Measurements from ENCODE around the gene PDE4D. TPM values are rescaled to one million over a fixed set of nuclear protein-coding genes. Genes with fewer than 3 reads are reported as not detected.
A peak's percentile ranks its signal among the peaks of the same experiment; 100 is the strongest.
"Not testable (repeated sequence)": the region's sequence is repeated elsewhere in the genome, so short reads cannot be mapped to it uniquely, and the experiment has no call there.

The PDE4D gene
- total RNA-seq, 1 donor, result 27.7 TPM

GRCh38 chr5:59800347-59800893 lies 93.1 kb downstream of the PDE4D start:
- no peak for DNase-seq (ENCODE audit: low read depth in 2 of 3, low spot score in 2 of 3)

DNA sequence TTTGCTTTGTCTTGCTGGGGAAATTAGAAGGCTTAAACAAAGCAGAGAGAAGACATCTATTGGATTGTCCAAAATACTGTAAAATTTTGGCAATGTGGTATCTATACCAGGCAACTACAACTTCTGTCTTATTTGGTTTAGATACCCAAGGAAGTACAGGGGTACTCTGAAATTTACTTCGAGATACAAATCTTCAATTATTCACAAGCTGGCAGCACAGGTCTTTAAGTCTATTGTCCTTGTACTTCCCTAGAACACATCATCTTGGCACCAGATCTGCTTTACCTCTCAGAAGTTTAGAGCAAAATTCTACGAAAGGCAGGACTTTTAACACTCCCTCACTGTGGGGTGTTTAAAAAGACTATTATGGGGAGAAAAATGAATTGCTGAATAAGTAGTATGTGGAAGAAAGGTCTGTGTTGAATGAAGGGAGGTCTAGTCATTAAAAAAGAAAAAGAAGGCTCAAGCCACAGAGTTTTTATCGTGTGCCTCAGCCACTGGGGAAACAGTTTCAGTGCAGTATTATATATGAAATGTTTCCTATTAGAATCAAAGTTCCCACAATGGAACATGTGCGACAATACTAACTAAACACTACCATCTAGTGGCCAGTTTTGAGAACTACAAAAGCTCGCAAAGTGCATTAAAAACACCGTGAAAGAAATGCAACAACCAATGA lies 93.7 kb downstream of the PDE4D start:
- peak in 2 of 3 donors; percentile 40 to 69 for DNase-seq (ENCODE audit: low read depth in 2 of 3, low spot score in 2 of 3)

DNA sequence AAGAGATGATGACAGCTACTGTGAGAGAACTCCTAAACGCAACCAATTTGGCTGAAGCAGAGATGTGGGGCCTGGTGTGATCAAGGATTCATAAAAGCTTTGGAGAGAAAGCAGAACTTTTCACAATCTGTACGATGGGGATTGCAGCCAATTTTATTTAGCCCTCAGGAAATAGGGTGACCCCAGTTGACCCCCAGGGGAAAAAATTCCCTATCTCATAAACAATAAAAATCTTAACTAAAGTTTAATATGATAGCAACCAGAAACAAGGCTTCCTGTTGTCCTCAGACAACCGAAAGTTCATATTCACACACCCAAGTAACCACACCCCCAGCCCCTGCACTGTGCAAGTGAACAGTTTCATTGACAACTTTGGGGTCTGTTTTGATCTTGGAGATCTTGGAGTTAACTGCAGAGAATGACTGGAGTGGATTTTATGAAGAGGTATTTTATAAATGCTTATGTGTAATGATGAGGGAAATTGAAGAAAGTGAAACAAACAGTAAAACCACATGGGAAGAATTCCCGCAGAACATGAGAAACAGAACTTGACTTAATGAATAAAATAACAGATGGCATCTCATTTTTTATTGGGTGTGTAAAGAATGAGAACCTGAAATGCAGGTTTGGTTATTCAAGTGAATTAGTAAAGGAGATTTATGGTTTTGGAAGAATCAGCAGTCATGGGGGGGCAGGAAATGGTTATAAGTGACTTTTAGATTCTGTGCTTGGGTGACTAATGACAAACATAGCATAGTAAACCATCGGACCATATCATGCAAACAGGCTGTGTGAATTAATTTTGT lies 94.5 kb downstream of the PDE4D start:
- DNase-seq (ENCODE audit: low read depth in 2 of 3, low spot score in 2 of 3), result peak in 2 of 3 donors; percentile 52 to 68

GRCh38 chr5:59795141-59795540 lies 98.4 kb downstream of the PDE4D start:
- DNase-seq (ENCODE audit: low read depth in 2 of 3, low spot score in 2 of 3), result no peak

GRCh38 chr5:59792983-59793585 lies 100.4 kb downstream of the PDE4D start:
- no peak for DNase-seq (ENCODE audit: low read depth in 2 of 3, low spot score in 2 of 3)

DNA sequence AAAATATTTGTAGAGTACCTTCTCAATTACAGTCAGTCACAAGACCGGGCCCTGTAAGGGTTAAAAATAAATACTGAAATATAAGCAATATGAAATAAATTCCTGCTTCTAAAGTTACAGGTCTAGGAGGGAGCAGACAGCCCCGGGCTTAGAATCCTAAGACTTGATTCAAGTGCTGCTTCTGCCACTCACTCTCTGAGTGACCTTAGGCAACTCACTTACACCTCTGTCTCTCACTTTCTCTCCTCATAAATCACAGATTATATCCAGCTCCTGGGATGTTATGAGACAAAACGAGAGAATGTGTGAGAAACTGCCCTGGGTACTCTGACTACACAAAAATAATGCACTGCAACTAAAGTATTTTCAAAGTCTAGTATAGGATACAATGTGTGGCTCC lies 101.9 kb downstream of the PDE4D start:
- no peak for DNase-seq (ENCODE audit: low read depth in 2 of 3, low spot score in 2 of 3)

DNA sequence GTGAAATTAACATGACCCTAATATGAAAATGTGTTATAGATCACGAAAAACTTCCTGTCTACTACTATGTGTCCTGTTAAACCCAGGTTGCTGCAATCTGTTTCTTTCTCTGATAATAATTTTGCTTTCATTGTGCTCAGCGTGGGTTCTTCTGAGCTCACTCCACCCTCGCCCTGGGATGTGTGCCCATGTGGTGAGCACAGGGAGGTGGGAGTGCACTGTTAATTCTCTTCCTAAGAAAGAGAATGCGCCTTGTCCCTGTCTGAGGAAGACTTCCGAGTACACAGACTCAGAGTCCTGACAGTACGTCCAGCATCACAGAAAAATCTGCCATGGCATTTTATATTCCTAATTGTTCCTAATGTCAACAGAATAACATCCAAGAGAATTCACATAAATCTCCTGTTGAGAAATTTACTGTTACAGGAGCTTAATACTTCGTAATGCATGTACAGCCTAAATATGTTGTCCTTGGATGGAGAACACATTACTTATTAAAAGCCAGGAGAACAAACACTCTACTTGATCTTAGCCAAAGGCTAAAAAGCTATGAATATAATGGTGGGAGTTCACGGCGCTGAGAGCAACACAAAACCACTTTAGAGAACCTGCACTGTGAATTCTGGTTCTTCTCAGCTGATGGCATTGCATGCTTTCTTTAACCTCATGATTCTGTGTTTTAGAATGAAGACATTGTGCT lies 102.6 kb downstream of the PDE4D start:
- no peak for DNase-seq (ENCODE audit: low read depth in 2 of 3, low spot score in 2 of 3)

GRCh38 chr5:59790376-59790775 lies 103.2 kb downstream of the PDE4D start:
- peak in 2 of 3 donors; percentile 25 to 38 for DNase-seq (ENCODE audit: low read depth in 2 of 3, low spot score in 2 of 3)

- DNase-seq (ENCODE audit: low read depth in 2 of 3, low spot score in 2 of 3), result no peak
These were observed 103.6 kb downstream of the PDE4D start for GRCh38 chr5:59789894-59790293.

DNA sequence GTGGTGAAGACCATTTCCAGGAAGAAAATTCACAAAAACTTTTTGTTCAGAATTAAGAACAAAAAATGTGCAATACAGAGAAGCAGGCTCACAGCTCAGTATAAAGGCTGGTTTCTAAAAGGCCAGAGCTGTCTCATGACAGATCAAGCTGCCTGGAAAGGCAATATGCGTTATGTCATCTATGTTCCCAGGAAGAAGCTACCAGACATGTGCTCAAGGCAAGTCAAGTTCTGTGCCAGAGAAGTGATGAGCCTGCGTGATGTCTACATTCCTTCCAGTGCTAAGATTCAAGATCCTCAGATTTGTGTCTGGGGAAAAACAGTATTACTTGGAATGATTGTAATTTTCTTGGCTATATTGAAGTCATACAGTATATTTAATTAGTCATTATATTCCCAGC lies 104.3 kb downstream of the PDE4D start:
- DNase-seq (ENCODE audit: low read depth in 2 of 3, low spot score in 2 of 3), result no peak

DNA sequence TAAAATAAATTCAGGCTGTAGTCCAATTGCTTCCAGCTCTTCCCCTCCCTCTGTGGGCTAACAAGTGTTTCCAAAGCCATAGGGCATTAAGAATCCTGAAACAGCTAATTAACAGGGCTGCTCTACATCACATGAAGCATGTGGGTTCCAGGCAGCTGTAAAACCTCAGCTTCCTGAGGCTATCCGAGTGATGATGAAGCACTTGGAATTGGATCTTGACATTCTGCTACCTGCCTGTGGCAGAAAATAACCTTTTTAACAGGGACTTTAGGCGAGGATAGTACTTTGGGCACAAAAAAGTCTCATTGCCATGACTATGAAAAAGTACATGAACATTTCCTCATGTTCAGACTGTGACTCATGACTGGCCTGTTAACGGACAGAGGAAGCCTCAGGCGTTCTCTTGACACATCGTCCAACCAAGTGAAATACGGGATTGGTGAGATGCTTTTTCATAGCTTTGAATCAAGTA lies 107.2 kb downstream of the PDE4D start:
- DNase-seq (ENCODE audit: low read depth in 2 of 3, low spot score in 2 of 3), result peak in 2 of 3 donors; percentile 37 to 40

GRCh38 chr5:59785676-59786333 lies 107.7 kb downstream of the PDE4D start:
- DNase-seq (ENCODE audit: low read depth in 2 of 3, low spot score in 2 of 3), result no peak

DNA sequence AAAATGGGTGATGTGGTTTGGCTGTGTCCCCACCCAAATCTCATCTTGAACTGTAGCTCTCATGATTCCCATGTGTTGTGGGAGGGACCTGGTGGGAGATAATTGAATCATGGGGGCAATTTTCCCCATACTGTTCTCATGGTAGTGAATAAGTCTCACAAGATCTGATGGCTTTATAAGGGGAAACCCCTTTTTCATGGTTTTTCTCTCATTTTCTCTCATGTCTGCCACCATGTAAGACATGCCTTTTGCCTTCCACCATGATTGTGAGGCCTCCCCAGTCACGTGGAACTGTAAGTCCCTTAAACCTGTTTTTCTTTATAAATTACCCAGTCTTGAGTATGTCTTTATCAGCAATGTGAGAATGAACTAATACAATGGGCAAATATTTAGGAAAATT lies 108.8 kb downstream of the PDE4D start:
- not testable (repeated sequence) for DNase-seq (ENCODE audit: low read depth in 2 of 3, low spot score in 2 of 3)

- no peak for DNase-seq (ENCODE audit: low read depth in 2 of 3, low spot score in 2 of 3)
These were observed 110.3 kb downstream of the PDE4D start for GRCh38 chr5:59783264-59783663.

- no peak for DNase-seq (ENCODE audit: low read depth in 2 of 3, low spot score in 2 of 3)
These were observed 110.7 kb downstream of the PDE4D start for GRCh38 chr5:59782856-59783255.

GRCh38 chr5:59779453-59779852 lies 114.1 kb downstream of the PDE4D start:
- no peak for DNase-seq (ENCODE audit: low read depth in 2 of 3, low spot score in 2 of 3)

DNA sequence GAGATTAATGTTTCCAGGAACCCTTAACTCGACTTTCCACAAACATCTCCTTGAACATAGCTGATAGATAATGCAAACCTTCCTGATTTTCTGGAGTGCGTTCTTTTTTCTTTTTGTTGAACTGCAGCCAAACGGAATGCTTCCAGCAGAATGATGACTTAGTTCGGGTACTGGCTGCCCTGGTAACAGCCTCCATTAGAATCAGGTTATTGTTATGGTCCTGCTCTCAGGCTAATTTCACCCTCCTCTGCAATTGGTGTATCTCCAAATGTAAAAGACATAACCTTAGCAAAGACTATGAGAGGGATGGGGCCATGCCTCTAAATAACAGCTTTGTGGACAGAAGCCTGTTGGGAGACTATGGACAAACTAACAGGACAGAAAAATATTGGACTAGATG lies 116.5 kb downstream of the PDE4D start:
- no peak for DNase-seq (ENCODE audit: low read depth in 2 of 3, low spot score in 2 of 3)

GRCh38 chr5:59773294-59773693 lies 120.2 kb downstream of the PDE4D start:
- DNase-seq (ENCODE audit: low read depth in 2 of 3, low spot score in 2 of 3), result no peak

- no peak for DNase-seq (ENCODE audit: low read depth in 2 of 3, low spot score in 2 of 3)
These were observed 120.8 kb downstream of the PDE4D start for GRCh38 chr5:59772757-59773156.

DNA sequence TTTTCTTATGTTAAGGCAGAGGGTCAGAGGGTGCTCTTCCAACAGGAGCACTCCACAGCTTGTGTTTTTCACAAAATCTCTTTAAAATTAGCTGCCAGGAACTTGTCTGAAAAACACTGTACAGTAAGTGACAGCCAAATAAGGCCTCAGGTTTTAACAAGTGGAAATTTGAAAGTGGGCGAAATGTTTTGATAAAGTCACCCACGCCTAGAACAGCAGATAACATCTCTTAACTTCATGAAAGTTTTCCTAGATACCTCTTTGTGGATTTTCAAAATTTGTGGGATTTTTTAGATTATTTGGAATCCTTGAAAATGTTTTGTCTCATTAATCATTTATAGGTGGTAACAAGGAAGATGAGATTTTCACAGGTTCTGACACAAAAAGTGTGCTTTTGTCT lies 121.3 kb downstream of the PDE4D start:
- DNase-seq (ENCODE audit: low read depth in 2 of 3, low spot score in 2 of 3), result no peak
